Choroid plexus epithelial cell (primary cell): Measurements from ENCODE around the gene SNX8.

Experiments
- DNase-seq: peaks from one replicate; pipeline ENCODE4 v3.0.0-alpha.2; 2010; ENCODE audit warnings: low read depth
- H3K4me3 ChIP-seq: 2 replicates; pipeline ENCODE4 v1.5.1; 2011; ENCODE audit warnings: low read depth, mild to moderate bottlenecking, control low read depth, low read length, moderate library complexity
- TF ChIP-seq, protein P1 (sequence below): conservative IDR thresholded peaks from 2 replicates; pipeline ENCODE4 v1.5.1; 2011; ENCODE audit warnings: low read depth, mild to moderate bottlenecking, control low read depth, inconsistent platforms, low read length, moderate library complexity

Gene SNX8

DNA sequence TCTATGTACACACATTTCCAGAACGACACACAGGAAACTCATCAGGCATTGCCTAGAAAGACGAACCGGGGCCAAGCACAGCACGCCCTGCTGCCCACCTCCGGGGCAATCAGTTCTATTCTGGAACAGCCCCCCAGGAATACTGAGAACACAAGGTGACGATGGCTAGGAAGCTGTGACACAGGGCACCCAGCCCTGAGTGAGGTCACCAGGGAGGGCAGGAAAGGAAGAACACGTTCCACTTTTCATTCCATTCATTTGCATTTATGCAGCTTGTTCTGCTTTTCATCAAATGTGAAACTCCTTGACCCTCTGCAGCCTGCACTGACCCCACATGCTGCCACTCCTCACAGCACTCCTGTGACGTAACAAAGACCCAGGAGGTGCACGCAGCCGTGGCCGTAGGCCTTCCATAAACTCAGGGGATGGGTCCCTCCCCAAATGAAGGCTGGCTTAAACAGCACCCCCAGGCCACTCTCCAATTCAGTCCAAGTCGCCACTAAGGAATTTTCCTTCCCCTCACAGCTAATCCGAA is 110.4 kb downstream of the SNX8 start:
- no peak for DNase-seq
- H3K4me3 ChIP-seq: no peak overlapping the region
- TF ChIP-seq, protein P1, sequence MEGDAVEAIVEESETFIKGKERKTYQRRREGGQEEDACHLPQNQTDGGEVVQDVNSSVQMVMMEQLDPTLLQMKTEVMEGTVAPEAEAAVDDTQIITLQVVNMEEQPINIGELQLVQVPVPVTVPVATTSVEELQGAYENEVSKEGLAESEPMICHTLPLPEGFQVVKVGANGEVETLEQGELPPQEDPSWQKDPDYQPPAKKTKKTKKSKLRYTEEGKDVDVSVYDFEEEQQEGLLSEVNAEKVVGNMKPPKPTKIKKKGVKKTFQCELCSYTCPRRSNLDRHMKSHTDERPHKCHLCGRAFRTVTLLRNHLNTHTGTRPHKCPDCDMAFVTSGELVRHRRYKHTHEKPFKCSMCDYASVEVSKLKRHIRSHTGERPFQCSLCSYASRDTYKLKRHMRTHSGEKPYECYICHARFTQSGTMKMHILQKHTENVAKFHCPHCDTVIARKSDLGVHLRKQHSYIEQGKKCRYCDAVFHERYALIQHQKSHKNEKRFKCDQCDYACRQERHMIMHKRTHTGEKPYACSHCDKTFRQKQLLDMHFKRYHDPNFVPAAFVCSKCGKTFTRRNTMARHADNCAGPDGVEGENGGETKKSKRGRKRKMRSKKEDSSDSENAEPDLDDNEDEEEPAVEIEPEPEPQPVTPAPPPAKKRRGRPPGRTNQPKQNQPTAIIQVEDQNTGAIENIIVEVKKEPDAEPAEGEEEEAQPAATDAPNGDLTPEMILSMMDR: no peak

DNA sequence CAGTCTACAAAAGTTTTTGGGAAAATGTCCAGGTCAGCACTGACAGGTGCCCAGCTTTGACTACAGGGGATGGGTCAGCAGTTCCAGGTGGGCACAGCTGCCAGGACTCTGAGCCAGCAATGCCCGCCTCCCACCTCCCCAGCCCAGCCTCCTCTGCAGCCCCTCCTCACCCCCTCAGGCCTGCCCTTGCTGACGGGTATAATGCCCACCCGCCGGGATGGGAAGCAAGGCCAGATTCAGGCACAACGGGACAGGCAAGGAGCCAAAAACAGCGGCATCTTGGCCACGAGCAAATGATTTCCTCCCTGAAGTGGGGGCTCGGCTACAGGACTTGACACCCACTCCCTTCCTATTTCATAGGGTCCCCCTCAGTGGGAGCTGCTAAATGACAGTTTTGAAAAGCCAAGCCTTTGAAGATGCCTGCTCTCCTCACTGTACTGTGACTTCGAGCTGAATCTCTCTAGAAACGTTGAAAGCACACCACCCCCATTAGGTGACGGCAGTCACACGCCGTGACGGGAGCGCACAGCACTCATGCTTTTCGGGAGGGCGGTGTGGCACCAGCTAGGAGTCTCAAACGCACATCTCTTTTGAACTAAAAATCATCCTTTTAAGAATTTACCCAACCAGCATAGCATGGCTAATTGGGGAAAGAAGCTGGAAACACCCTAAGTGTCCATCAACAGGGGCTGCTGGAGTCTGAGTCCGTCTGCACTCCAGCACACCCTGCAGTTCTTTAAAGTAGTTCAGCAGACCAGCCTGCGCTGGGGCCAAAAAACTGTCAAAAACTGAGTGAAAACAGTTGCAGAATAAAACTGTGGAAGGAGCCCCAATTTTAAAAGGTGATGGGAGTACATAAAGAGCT is 111.1 kb downstream of the SNX8 start:
- TF ChIP-seq, protein P1: peak; percentile 30
- no peak overlapping the region for H3K4me3 ChIP-seq

GRCh38 chr7:2202361-2202761 is 111.9 kb downstream of the SNX8 start:
- DNase-seq: no peak
- TF ChIP-seq, protein P1: no peak

More for the DNA sequence above, 111.1 kb downstream of the SNX8 start:
- peak; percentile 24 for DNase-seq

More at GRCh38 chr7:2202361-2202761, 111.9 kb downstream of the SNX8 start:
- no peak overlapping the region for H3K4me3 ChIP-seq
